ENCODE measurements around the gene ATP5F1A.

GRCh38 chr18:46067438-46068007 is 30.6 kb downstream of the ATP5F1A start:
- TF ChIP-seq GATA3 (IDR thresholded peaks at IDR 0.05; ENCODE audit: low read depth, low read length) = no peak
- no peak for TF ChIP-seq GATA2 (IDR thresholded peaks at IDR 0.05; ENCODE audit: low read depth, low read length)

All from SH-SY5Y (cell line).